ENCODE measurements around the gene PROK2. TPM values are rescaled to one million over a fixed set of nuclear protein-coding genes. Genes with fewer than 3 reads are reported as not detected.

The PROK2 gene
- total and polyA plus RNA-seq, 2 donors (not counting 1 experiment from before 2014, with no cell fraction given), result 0.06 TPM; not detected in 1

DNA sequence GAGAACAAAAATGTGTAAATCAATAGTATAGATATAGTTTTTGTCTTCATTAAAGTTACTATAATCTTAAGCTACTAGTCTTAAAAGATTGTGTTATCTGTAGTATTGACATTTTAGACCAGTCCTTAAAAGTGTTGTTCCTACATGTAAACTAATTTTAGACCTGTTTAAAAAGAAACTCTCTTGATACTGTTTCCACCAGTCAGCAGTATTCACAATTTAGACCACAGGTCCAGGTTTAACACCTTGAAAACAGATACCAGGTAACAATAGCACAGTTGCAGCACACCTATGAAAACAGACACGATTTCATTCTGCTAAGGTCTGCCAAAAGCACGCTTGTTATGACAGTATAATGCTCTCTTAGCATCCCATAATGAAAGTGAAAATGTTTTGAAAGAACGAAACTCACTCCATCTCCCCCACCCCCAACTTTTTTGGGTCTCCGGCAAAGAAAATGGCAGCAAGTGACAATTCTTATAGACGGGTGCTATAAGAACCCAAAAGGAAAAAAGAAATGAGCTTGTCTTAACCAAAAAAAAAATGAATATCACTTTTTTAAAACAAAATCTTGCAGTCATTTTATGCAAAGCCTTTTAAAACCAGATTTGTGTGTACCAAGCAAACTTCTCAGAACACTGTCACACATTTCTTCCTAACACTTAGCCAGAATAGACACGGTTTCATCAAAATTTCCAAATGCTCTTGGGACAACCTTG, 61.3 kb downstream of the PROK2 start:
- ChIA-PET POLR2A (no interaction called here), CTCF (interaction anchor here (1.0 to 3.0 kb wide), 2 partner anchors 11 to 1099 kb away, joined by 6 to 22 read pairs; no protein-coding TSS in a partner anchor)
- intact Hi-C loops (cut with micrococcal nuclease), result loop anchor here (2.0 to 10.0 kb wide), 3 partner anchors 381 to 1271 kb away; partner anchors contain the start of genes PPP4R2 and SHQ1
- TF ChIP-seq, protein P1, sequence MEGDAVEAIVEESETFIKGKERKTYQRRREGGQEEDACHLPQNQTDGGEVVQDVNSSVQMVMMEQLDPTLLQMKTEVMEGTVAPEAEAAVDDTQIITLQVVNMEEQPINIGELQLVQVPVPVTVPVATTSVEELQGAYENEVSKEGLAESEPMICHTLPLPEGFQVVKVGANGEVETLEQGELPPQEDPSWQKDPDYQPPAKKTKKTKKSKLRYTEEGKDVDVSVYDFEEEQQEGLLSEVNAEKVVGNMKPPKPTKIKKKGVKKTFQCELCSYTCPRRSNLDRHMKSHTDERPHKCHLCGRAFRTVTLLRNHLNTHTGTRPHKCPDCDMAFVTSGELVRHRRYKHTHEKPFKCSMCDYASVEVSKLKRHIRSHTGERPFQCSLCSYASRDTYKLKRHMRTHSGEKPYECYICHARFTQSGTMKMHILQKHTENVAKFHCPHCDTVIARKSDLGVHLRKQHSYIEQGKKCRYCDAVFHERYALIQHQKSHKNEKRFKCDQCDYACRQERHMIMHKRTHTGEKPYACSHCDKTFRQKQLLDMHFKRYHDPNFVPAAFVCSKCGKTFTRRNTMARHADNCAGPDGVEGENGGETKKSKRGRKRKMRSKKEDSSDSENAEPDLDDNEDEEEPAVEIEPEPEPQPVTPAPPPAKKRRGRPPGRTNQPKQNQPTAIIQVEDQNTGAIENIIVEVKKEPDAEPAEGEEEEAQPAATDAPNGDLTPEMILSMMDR (IDR thresholded peaks at IDR 0.05), result no peak
- no peak for TF ChIP-seq EZH2 (IDR thresholded peaks at IDR 0.05; ENCODE audit: borderline replicate concordance, insufficient read depth, low read depth, low read length, poor library complexity, severe bottlenecking)
- no peak for ATAC-seq (ENCODE audit: low read depth)
- Histone ChIP-seq H3K27me3 (replicated peaks in 1 of 4; ENCODE audit: control extremely low read depth in 1 of 4, control insufficient read depth in 3 of 4, insufficient read depth in 4 of 4, low read length in 3 of 4) (peaks cover 0 to 22% (median 0%) of the 10 kb centered on the region in 4 experiments), H3K79me2 (ENCODE audit: control insufficient read depth, insufficient read depth, low read length) (no peaks in the 10 kb centered on the region), H3K4me1 (ENCODE audit: control insufficient read depth in 2 of 2, insufficient read depth in 2 of 2, low read length in 2 of 2) (peaks cover 24 to 29% of the 10 kb centered on the region in 2 donors), H4K20me1 (ENCODE audit: control insufficient read depth, insufficient read depth, low read length, poor library complexity, severe bottlenecking) (no peaks in the 10 kb centered on the region), H3K4me3 (ENCODE audit: control extremely low read depth in 1 of 5, extremely low read depth in 1 of 5, insufficient read depth in 1 of 5, low read depth in 2 of 5, low read length in 4 of 5) (peak overlapping the region; percentile 59 to 71 (median 68)), H3K36me3 (replicated peaks in 1 of 2; ENCODE audit: control extremely low read depth in 1 of 2, control insufficient read depth in 1 of 2, extremely low read depth in 1 of 2, insufficient read depth in 2 of 2, low read length in 1 of 2) (no peaks in the 10 kb centered on the region), H2AFZ (ENCODE audit: insufficient read depth, low read depth, low read length, poor library complexity, severe bottlenecking) (peak overlapping the region; percentile 90), H3K9me3 (ENCODE audit: control extremely low read depth in 1 of 3, control insufficient read depth in 2 of 3, insufficient read depth in 1 of 3, low read length in 2 of 3) (no peaks in the 10 kb centered on the region), H3K27ac (ENCODE audit: low read length in 2 of 2) (no peak overlapping the region), H3K4me2 (replicated peaks; ENCODE audit: low read depth, low read length, poor library complexity, severe bottlenecking) (peak overlapping the region; percentile 97), H3K9ac (ENCODE audit: low read length) (peak overlapping the region; percentile 70)
- Mint-ChIP-seq H3K4me1 (peaks cover 34% of the 10 kb centered on the region), H3K27ac (peak overlapping the region; percentile 5), H3K27me3 (peaks cover 16% of the 10 kb centered on the region), H3K9me3 (ENCODE audit: insufficient read depth) (no peaks in the 10 kb centered on the region), H3K4me3 (peak overlapping the region; percentile 82)
- WGBS (ENCODE audit: insufficient coverage), result 0% methylated on average over 3 of the region's 6 CpGs
- peak; percentile 58 for DNase-seq

DNA sequence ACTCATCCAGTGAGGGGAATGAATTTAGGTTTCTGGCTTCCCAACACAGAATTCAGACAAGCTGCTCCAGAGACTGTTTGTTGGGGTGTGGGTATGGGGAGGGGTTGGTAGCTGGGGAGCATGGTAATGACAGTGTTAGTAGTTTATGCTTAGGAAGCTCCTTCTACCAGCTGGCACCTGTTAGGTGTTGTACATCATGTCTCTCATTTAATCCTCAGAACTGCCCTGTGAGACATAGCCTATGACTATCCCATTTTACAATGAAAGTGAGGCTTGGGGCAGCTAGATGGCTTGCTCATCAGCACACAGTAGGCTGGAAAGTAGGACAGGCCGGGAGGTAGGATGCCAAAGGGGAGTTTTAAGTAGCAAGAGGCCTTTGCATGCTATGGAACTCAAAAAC, 62.3 kb downstream of the PROK2 start:
- TF ChIP-seq, protein P1 (IDR thresholded peaks at IDR 0.05), result no peak
- no peak for TF ChIP-seq EZH2 (IDR thresholded peaks at IDR 0.05; ENCODE audit: borderline replicate concordance, insufficient read depth, low read depth, low read length, poor library complexity, severe bottlenecking)
- Histone ChIP-seq H3K79me2 (ENCODE audit: control insufficient read depth, insufficient read depth, low read length) (no peaks in the 10 kb centered on the region), H3K36me3 (replicated peaks in 1 of 2; ENCODE audit: control extremely low read depth in 1 of 2, control insufficient read depth in 1 of 2, extremely low read depth in 1 of 2, insufficient read depth in 2 of 2, low read length in 1 of 2) (no peaks in the 10 kb centered on the region), H3K4me3 (ENCODE audit: control extremely low read depth in 1 of 5, extremely low read depth in 1 of 5, insufficient read depth in 1 of 5, low read depth in 2 of 5, low read length in 4 of 5) (no peak overlapping the region), H4K20me1 (ENCODE audit: control insufficient read depth, insufficient read depth, low read length, poor library complexity, severe bottlenecking) (no peaks in the 10 kb centered on the region), H3K4me1 (ENCODE audit: control insufficient read depth in 2 of 2, insufficient read depth in 2 of 2, low read length in 2 of 2) (peaks cover 24 to 29% of the 10 kb centered on the region in 2 donors), H3K27ac (ENCODE audit: low read length in 2 of 2) (no peak overlapping the region), H3K27me3 (replicated peaks in 1 of 4; ENCODE audit: control extremely low read depth in 1 of 4, control insufficient read depth in 3 of 4, insufficient read depth in 4 of 4, low read length in 3 of 4) (peaks cover 0 to 21% (median 0%) of the 10 kb centered on the region in 4 experiments), H3K9ac (ENCODE audit: low read length) (no peak overlapping the region), H3K9me3 (ENCODE audit: control extremely low read depth in 1 of 3, control insufficient read depth in 2 of 3, insufficient read depth in 1 of 3, low read length in 2 of 3) (no peaks in the 10 kb centered on the region), H3K4me2 (replicated peaks; ENCODE audit: low read depth, low read length, poor library complexity, severe bottlenecking) (no peak overlapping the region), H2AFZ (ENCODE audit: insufficient read depth, low read depth, low read length, poor library complexity, severe bottlenecking) (no peak overlapping the region)
- Mint-ChIP-seq H3K9me3 (ENCODE audit: insufficient read depth) (no peaks in the 10 kb centered on the region), H3K4me3 (no peak overlapping the region), H3K27me3 (peaks cover 12% of the 10 kb centered on the region), H3K27ac (no peak overlapping the region), H3K4me1 (peaks cover 34% of the 10 kb centered on the region)
- DNase-seq (no peak), ATAC-seq (ENCODE audit: low read depth) (no peak)
- ChIA-PET POLR2A (no interaction called here), CTCF (interaction anchor here (3.0 kb wide), 1 partner anchor 10 kb away, joined by 22 read pairs; no protein-coding TSS in a partner anchor)
- WGBS (ENCODE audit: insufficient coverage), result 100% methylated on average over 1 of the region's 1 CpG
- intact Hi-C loops (cut with micrococcal nuclease), result loop anchor here (2.0 to 10.0 kb wide), 3 partner anchors 382 to 1272 kb away; partner anchors contain the start of genes PPP4R2 and SHQ1

Measured in B cell (primary cell).